Right atrium auricular region (tissue), 2 donors: ENCODE data around the gene TNFAIP8L3. TPM values are rescaled to one million over a fixed set of nuclear protein-coding genes. Genes with fewer than 3 reads are reported as not detected.
"Not testable (repeated sequence)": the region's sequence is repeated elsewhere in the genome, so short reads cannot be mapped to it uniquely, and the experiment has no call there.

Experiments
- DNase-seq: peaks from one replicate; pipeline ENCODE4 v3.0.0-alpha.2; 2019; ENCODE audit warnings: low spot score
- H3K27ac ChIP-seq, 2 donors: fragments of 200-600 bp; sonication (generic); 1 replicate in 1 of 2; 2 replicates in 1 of 2; pipeline ENCODE4 v1.5.1; 2016 to 2019
- H3K27me3 ChIP-seq, 2 donors: fragments of 200-600 bp; sonication (generic); one replicate each; pipeline versions ENCODE4 v1.5.1 to v1.6.0; 2017 to 2019
- H3K36me3 ChIP-seq: fragments of 200-600 bp; sonication (generic); one replicate; pipeline ENCODE4 v1.5.1; 2016
- H3K4me1 ChIP-seq, 2 donors: fragments of 200-600 bp; sonication (generic); one replicate each; pipeline versions ENCODE4 v1.5.1 to v1.6.0; 2017 to 2019
- H3K4me3 ChIP-seq, 2 donors: fragments of 200-600 bp; sonication (generic); 1 replicate in 1 of 2; 2 replicates in 1 of 2; pipeline ENCODE4 v1.5.1; 2017 to 2019; ENCODE audit warnings: mild to moderate bottlenecking in 1 of 2, moderate library complexity in 1 of 2
- H3K9me3 ChIP-seq, 2 donors: fragments of 200-600 bp; sonication (generic); one replicate each; pipeline ENCODE4 v1.5.1; 2019
- total RNA-seq, 2 donors: library from RNA; depleted of rRNA; stranded (reverse); fragments of >200 nt; gene quantifications; one replicate each; pipeline ENCODE4 v1.1.0, GENCODE V29; 2016
- TF ChIP-seq, protein P1 (sequence below), 2 donors: fragments of 200-600 bp; sonication (generic); IDR thresholded peaks; one replicate each; pipeline ENCODE4 v1.5.1; 2019; ENCODE audit warnings: antibody characterized with exemption in 2 of 2

The TNFAIP8L3 gene
- total RNA-seq: 1 to 10 TPM; 1.2 to 7.7 TPM

DNA sequence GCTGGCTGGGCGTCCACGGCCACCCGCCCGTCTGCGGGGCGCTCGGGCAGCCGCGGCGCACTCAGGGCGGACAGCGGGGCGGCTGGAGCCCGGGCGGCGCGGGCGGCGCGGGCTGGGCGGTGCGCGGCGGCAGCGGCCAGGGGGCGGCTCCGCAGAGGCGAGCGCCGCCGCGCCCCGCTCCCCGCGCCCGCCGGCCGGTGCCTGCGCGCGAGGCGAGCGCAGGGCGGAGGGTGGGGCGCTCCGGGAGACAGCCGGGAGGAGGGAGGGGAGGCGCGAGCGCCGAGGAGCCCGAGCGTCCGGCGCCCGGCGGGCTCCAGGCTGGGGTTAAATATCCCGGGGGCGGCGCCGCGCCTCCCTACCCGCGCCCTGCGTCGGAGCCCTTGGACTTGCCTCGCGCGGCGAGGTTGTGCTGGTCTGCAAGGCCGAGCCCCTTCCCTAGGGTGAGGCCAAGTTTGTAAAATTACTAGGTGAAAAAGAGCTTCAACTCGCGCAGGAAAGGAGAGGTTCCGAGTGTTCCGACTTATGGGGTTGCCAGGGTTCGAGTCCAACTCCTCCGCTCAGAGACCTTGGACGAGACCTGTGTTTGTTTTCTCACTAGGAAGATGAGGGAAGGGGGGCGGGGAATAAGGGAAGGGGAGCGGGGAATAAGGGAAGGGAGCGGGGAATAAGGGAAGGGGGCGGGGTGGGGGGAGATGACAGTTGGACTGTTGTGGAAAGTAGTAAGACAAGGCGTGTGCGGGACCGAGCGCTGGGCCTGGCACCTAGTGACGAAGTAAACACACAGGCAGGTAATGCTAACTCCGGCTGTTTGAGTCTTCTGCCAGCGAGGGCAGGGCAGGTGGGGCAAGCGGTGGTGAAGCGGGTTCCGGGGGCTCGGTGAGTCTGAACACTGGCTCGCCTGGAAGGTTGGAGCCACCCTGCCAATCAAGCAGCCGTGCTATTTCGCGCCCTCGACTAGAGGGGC, at the start of gene TNFAIP8L3:
Gene TNFAIP8L3, minus strand, starts transcription at position 301 of the 964 bp plus-strand sequence. CDS start 311 bp downstream, outside the sequence.
- Histone ChIP-seq H3K9me3 (no peaks in the 10 kb centered on the region), H3K4me3 (peak within 1 kb of the TSS; percentile 51 to 69), H3K27me3 (no peaks in the 10 kb centered on the region), H3K27ac (peak within 1 kb of the TSS; percentile 59 to 77), H3K36me3 (no peaks in the 10 kb centered on the region), H3K4me1 (peaks cover 0 to 37% of the 10 kb centered on the region in 2 donors)
- TF ChIP-seq, protein P1, sequence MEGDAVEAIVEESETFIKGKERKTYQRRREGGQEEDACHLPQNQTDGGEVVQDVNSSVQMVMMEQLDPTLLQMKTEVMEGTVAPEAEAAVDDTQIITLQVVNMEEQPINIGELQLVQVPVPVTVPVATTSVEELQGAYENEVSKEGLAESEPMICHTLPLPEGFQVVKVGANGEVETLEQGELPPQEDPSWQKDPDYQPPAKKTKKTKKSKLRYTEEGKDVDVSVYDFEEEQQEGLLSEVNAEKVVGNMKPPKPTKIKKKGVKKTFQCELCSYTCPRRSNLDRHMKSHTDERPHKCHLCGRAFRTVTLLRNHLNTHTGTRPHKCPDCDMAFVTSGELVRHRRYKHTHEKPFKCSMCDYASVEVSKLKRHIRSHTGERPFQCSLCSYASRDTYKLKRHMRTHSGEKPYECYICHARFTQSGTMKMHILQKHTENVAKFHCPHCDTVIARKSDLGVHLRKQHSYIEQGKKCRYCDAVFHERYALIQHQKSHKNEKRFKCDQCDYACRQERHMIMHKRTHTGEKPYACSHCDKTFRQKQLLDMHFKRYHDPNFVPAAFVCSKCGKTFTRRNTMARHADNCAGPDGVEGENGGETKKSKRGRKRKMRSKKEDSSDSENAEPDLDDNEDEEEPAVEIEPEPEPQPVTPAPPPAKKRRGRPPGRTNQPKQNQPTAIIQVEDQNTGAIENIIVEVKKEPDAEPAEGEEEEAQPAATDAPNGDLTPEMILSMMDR (IDR thresholded peaks at IDR 0.05): no peak
- no peak for DNase-seq

DNA sequence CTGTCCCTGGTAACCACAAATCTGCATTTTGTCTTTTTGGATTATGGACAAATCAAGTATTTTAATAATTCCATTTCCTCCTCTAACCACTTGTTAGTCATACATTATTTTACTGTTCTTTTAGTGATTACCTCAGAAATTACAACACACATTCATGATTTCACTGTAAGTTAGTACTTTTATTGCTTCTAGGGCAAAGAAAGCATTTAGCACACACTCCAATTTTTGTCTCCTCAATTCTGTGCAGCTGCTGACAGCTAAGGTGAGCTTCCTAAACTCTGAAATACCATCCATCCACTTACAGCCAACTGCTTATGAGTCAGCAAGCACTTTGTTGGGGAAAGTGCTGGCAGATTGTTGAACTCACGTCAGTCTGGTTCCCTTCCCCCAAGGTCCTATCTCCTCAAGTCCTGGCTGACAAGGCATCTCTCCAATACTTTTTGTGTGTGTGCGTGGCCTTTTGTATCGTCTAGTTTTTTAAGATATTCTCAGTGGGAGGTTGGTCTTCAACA, 49.4 kb upstream of the TNFAIP8L3 start:
- DNase-seq: no peak
- no peak overlapping the region for H3K4me3 ChIP-seq
- H3K27ac ChIP-seq: no peak overlapping the region
- no peaks in the 10 kb centered on the region for H3K36me3 ChIP-seq
- H3K4me1 ChIP-seq: no peaks in the 10 kb centered on the region
- TF ChIP-seq, protein P1 (IDR thresholded peaks at IDR 0.05): no peak
- no peaks in the 10 kb centered on the region for H3K27me3 ChIP-seq
- peaks cover 0 to 7% of the 10 kb centered on the region in 2 donors for H3K9me3 ChIP-seq

DNA sequence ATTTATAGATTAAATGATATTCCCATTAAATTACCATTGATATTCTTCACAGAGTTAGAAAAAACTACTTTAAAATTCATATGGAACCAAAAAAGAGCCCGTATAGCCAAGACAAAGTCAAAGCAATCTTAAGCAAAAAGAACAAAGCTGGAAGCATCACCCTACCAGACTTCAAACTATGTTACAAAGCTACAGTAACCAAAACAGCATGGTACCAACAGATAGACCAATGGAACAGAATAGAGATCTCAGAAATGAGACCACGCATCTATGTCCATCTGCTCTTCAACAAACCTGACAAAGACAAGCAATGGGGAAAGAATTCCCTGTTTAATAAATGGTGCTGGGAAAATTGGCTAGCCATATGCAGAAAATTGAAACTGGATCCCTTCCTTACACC, 45.6 kb upstream of the TNFAIP8L3 start:
- not testable (repeated sequence) for H3K27me3 ChIP-seq, H3K4me1 ChIP-seq, DNase-seq, H3K4me3 ChIP-seq, H3K27ac ChIP-seq, H3K9me3 ChIP-seq, H3K36me3 ChIP-seq

DNA sequence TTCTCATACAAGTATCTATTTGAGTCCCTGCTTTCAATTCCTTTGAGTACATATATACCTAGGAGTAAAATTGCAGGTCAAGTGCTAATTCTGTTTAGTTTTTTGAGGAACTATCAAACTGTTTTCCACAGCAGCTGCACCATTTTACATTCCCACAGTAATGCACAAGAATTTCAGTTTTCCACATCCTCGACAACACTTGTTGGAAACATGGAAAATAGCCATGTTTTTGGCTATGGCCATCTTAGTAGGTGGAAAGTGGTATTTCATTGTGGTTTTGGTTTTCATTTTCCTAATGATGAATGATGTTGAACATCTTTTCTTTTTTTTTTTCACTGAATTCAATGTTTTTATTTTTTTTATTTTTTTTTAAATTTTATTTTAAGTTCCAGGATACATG, 44.4 kb upstream of the TNFAIP8L3 start:
- Histone ChIP-seq H3K27ac (no peak overlapping the region), H3K4me1 (no peaks in the 10 kb centered on the region), H3K36me3 (no peaks in the 10 kb centered on the region), H3K9me3 (peaks cover 0 to 7% of the 10 kb centered on the region in 2 donors), H3K27me3 (no peaks in the 10 kb centered on the region), H3K4me3 (no peak overlapping the region)
- TF ChIP-seq, protein P1 (IDR thresholded peaks at IDR 0.05): no peak
- DNase-seq: no peak

DNA sequence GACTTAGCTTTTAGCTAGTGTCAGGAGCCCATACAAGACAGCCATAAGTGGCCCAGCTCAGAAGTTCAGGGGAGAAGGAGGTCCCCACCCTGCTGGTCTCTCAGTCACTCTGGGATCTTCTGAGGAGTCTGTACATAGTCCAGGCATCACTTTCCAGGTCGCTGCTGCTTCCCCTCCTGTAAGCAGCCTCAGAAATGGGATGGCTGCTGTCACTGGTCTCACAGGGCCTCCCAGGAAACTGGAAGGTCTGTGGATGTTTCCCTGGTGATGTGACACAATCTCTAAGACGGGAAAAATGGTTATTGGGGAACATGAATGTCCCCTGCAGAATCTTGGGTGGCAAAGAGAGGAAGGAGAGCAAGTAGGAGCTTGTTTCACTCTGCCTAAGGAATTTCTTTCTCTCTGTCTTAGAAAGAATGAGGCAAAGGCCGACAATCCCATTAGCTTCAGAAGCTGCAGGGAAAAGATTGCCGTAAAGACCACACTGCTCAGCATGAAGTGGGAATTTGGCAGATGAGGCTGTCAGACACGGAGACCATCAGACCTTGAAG, 43.2 kb upstream of the TNFAIP8L3 start:
- Histone ChIP-seq H3K36me3 (no peaks in the 10 kb centered on the region), H3K27ac (no peak overlapping the region), H3K4me1 (no peaks in the 10 kb centered on the region), H3K9me3 (peaks cover 0 to 7% of the 10 kb centered on the region in 2 donors), H3K4me3 (no peak overlapping the region), H3K27me3 (no peaks in the 10 kb centered on the region)
- TF ChIP-seq, protein P1 (IDR thresholded peaks at IDR 0.05): no peak
- DNase-seq: no peak

DNA sequence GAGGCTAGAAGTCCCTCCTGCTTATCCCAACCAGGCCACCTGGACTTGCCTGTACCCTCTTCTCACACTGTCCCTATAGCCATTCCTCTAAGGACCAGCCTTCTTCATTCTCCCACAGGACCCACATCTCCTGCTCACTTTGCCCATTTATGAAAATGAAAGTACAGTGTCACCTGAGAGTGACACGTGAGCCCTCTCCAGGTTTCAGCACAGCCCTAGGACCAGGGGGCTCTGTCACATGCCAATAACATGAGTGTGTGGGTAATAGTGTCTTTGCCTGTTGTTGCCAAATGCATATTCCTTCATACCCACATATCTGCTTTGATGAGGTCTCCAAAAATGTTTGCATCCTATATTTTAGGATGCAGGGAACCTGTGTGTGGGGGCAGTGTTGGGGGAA, 42.3 kb upstream of the TNFAIP8L3 start:
- H3K9me3 ChIP-seq: peaks cover 0 to 7% of the 10 kb centered on the region in 2 donors
- no peak overlapping the region for H3K4me3 ChIP-seq
- H3K4me1 ChIP-seq: no peaks in the 10 kb centered on the region
- H3K27ac ChIP-seq: no peak overlapping the region
- TF ChIP-seq, protein P1 (IDR thresholded peaks at IDR 0.05): no peak
- no peaks in the 10 kb centered on the region for H3K36me3 ChIP-seq
- DNase-seq: no peak
- no peaks in the 10 kb centered on the region for H3K27me3 ChIP-seq
